GM18526 (cell line): Measurements from ENCODE around the gene BZW1.

Experiments used
- POLR2A ChIP-seq: IDR thresholded peaks from 3 replicates; pipeline ENCODE4 v1.6.1; 2011; ENCODE audit not compliant: insufficient read length; ENCODE audit errors: extremely low read depth

Gene BZW1

DNA sequence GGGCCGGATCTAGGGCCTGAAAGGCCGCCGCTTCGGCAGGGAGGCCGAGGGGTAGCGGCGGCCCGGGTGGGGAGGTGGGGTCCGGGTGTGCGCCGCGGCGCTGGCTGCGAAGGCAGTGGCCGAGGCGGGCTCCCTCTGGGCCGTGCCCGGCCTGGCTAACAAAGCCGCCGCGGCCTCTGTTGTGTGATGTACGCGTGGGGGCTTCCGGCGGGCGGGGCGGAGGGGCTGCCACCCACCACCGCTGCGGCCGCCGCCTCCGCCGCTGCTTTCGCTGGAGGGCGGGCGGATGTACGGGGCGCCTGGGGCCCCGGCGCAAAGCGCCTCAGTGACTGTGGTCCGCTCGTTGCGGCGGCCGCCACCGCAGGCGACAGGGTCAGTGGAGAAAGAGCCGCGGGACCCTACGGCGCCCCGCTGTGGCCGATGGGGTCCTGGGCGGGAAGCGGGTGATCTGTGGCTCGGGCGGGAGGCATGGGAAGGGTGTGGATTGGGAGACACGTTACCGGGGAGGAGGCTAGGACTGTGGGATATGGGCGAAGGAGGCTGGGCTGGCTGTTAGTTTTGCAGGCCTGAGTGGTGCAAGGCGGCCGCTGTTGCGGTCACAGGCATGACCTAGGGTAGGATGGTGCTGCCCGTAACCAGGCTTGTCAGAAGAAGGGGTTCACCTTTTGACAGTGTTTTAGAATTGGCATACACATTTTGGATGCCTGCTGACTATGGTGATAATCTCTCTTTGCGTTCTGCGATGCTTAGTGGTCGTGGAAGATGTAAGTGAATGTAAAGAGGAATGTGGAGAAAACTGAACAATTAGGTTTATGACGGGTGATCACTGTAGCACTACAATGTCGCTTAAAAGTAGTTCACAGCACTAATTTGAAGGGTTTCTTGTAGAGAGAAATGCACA is 662 bp downstream of the BZW1 start:
- no peak for TF ChIP-seq POLR2A

DNA sequence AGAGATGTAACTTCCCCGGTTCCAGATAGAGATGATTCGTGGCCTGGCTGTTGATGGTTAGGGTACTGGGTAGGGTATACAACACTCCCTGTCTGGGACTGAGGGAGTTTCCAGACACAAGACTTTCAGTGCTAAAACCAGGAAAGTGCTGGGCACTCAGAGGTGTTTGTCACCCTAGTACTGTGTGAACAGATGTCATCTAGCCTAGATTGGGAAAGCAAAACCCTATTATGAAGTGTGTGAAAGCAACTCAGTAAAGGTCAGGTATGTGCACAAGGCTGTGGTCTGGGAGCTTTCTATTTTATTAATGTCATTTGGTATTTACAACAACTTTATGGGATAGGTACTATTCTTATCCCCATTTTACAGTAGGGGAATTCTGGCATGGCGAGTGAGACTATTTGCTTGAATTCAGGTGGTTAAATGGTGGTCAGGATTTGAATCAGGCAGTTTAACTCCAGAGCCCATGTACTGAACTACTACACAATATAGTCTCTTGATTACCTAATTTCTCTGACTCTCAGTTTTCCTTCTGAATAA is 2.6 kb downstream of the BZW1 start:
- TF ChIP-seq POLR2A: no peak

- no peak for TF ChIP-seq POLR2A
Observed at GRCh38 chr2:200814917-200815316, 3.2 kb downstream of the BZW1 start.

- TF ChIP-seq POLR2A: no peak
Observed at GRCh38 chr2:200820573-200821234, 9.0 kb downstream of the BZW1 start.

DNA sequence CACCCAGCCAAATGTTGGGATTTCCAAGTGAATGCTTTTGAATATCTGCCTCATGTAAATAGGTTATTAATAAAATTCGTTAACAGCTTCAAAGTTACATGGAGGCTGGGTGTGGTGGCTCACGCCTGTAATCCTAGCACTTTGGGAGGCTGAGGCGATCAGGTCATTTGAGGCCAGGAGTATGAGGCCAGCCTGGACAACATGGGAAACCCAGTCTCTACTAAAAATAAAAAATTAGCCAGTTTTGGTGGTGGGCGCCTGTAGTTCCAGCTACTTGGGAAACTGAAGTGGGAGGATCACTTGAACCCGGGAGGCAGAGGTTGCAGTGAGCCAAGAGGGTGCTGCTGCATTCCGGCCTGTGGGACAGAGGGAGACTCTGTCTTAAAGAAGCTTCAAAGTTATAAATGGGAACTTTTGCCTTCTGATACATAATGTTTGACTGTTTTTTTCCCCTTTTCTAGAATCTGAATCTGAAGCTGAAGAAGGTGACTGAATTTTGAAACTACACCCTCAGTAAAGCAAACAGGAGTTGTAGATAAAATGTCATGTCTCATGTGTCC is 10.1 kb downstream of the BZW1 start:
- TF ChIP-seq POLR2A: no peak

- TF ChIP-seq POLR2A: no peak
Observed at GRCh38 chr2:200828104-200828503, 16.4 kb downstream of the BZW1 start.

DNA sequence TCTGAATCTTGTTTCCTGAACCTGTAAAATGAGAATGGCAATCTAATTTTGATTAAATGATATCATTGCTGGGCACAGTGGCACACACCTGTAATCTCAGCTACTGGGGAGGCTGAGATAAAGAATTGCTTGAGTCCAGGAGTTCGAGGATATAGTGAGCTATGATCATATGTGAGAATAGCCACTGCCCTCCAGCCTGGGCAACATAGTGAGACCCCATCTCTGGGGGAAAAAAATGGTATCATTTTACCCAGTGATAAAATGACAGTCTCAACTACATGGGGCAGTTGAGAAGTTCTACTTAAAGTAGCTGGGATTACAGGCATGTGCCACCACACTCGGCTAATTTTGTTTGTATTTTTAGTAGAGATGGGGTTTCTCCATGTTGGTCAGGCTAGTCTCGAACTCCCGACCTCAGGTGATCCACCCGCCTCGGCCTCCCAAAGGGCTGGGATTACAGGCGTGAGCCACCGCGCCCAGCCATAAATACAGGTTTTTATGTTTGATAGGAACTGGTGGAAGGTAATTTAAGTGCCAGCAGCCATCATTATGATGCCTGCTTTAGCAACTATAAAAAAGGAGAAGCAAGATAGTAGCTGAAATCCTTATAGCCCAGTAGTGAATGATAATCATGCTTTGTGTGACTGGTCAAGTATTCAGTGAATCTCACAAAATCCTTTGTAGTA is 17.0 kb downstream of the BZW1 start:
- no peak for TF ChIP-seq POLR2A

DNA sequence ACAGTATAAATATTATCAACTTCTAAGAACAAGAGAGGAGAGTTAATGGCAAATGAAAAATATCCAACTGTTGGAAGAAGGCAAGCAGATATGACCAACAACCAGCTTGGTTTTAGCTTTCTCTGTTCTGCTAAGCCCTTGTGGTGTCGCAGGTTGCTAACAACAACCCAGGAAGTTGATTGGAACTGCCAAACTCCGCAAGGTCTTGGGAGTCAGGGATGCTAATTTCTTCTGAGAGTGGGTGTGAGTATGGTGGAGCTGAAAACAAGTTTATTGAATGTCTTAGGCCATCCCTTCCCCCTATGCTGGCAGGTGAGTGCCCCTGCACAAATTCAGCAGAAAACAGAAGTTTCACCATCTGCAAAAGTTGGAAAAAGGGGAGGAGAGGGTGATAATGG is 17.5 kb downstream of the BZW1 start:
- no peak for TF ChIP-seq POLR2A

GRCh38 chr2:200834701-200835100 is 23.0 kb downstream of the BZW1 start:
- no peak for TF ChIP-seq POLR2A

DNA sequence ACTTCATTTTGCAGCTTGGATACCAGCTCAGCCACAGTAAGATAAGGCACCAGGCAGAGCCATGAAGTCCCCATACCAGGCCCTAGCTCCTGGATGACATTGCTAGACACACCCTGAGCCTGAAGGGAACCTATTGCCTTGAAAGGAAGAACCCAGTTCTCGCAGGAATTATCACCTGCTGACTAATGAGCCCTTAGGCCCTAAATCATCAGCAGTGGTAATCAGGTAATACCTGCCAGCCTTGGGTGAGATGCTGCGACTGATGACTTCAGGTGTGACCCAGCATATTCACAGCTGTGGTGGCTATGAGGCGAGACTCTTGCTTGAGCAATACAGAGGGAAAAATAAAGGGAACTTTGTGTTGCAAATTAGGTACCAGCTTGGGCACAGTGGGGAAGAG is 27.8 kb downstream of the BZW1 start:
- TF ChIP-seq POLR2A: no peak

- TF ChIP-seq POLR2A: no peak
Observed at GRCh38 chr2:200843993-200844948, 32.6 kb downstream of the BZW1 start.

DNA sequence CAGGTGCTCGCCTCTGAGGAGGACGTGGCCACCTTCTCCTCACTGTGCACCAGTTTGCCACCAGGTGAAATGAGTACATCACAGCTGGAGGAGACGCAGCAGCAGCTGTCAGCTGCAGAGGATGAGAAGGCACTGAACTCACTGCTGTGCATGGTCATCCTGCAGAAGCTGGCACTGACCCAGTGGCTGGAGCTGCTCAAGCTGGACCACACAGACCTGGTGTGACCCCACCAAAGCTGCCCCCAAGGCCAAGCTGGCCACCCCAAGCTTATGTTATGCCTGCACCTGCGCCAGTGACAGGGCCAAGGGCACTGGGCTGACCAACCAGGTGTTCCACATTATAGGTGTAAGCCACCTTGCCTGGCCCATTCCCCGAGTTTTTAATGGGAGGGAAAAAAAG is 33.5 kb downstream of the BZW1 start:
- TF ChIP-seq POLR2A: no peak

GRCh38 chr2:200845669-200846325 is 34.1 kb downstream of the BZW1 start:
- no peak for TF ChIP-seq POLR2A

DNA sequence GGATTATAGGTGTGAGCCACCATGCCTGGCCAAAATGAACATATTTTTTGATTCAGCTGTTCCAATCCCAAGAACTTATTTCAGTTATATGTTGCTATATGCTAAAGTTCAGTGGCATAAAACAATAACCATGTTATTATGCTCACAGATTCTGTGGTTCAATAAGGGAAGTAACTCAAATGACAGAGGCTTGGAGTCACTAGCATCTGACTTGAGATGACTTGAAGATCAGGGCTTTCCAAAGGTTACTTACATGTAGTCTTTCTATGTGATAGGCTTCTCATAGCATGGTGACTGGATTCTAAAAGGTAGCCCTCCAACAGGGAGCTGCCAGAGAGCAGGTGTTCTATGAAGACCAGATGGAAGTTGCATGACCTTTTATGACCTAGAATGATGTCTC is 35.6 kb downstream of the BZW1 start:
- no peak for TF ChIP-seq POLR2A
